GM12875 (cell line): ENCODE measurements around the gene ACP6.

Experiments used
- H3K4me3 ChIP-seq: one replicate; pipeline ENCODE4 v1.5.1; 2011; ENCODE audit warnings: low read depth, low read length, control low read depth
- CTCF ChIP-seq: IDR thresholded peaks from 2 replicates; pipeline ENCODE4 v1.5.1; 2011; ENCODE audit warnings: low read depth, mild to moderate bottlenecking, control low read depth, inconsistent platforms, low read length, moderate library complexity, borderline replicate concordance; ENCODE audit not compliant: insufficient read depth

Gene ACP6

DNA sequence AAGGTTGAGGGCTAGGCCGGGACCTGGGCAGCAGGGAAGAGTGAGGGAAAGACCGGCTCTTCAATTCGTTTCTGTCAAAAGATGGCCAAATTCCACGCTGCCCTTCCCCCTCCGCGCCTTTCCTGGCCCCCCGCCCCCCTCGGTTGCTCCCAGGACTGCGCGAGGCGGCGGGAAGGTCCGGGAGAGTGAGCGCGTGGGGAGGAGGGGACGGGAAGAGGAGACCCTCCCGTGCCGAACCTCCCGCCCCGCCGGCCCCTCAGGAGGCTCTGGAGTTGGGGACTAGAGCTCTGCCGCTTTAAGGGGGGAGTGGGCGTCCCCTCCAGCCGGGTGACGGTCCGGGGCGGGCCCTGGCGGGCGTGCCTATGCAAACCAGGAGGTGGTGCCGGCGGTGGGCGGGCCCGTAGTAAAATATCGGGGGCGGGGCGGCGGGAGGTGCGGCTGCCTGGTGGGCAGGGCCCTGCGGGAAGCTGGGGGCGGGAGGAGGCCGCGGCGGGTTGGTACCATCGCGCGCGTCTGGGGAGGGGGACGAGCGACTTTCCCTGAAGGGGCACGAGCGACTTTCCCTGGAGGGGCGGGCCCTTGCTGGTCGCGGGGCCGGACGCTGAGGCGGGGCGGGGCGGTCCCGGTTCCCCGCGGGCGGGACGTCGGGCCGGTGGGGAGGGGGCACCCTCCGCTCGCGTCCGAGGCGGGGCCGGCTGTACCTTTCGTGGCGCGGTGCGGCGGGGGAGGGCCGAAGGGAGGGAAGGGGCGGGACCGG lies 70.8 kb downstream of the ACP6 start:
- H3K4me3 ChIP-seq, result peak overlapping the region; percentile 59
- no peak for TF ChIP-seq CTCF

GRCh38 chr1:147598621-147599361 lies 71.5 kb downstream of the ACP6 start:
- H3K4me3 ChIP-seq, result peak overlapping the region; percentile 58

DNA sequence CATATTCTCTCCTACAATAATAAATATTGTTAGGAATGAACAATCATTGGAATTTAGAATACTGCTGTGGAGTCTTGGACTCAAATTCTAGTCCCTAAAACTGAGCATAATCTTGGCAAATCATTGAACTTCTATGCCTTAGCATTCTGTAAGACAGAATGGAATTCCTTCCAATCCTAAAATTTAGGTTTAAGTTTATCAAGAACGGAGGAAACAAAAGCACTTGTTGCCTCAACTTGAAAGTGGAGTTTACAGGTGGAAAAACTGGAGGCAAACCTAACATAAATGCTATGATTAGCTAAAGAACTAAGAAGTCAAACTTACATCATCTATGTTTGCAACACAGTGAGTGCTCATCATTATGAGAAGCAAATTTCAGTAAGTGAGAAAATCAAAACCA lies 73.3 kb downstream of the ACP6 start:
- TF ChIP-seq CTCF, result no peak
- H3K4me3 ChIP-seq, result no peak overlapping the region

More at GRCh38 chr1:147598621-147599361, 71.5 kb downstream of the ACP6 start:
- TF ChIP-seq CTCF, result no peak
